ENCODE measurements around the gene ALDH1L1.
"Not testable (repeated sequence)": the region's sequence is repeated elsewhere in the genome, so short reads cannot be mapped to it uniquely, and the experiment has no call there.

The ALDH1L1 gene

GRCh38 chr3:126081618-126082361, 98.6 kb downstream of the ALDH1L1 start:
- no peak for TF ChIP-seq POLR2AphosphoS5 (IDR thresholded peaks at IDR 0.05; ENCODE audit: low read depth, low read length)
- no peak for TF ChIP-seq TAF1 (IDR thresholded peaks at IDR 0.05; ENCODE audit: borderline replicate concordance, low read depth, low read length)
- TF ChIP-seq POLR2A (IDR thresholded peaks at IDR 0.05; ENCODE audit: low read depth, low read length) = no peak
- FAIRE-seq (no peak), DNase-seq (ENCODE audit: insufficient read length) (no peak)

- no peak for FAIRE-seq
- no peak for TF ChIP-seq POLR2A (IDR thresholded peaks at IDR 0.05; ENCODE audit: low read depth, low read length)
- TF ChIP-seq TAF1 (IDR thresholded peaks at IDR 0.05; ENCODE audit: borderline replicate concordance, low read depth, low read length) = no peak
- no peak for TF ChIP-seq POLR2AphosphoS5 (IDR thresholded peaks at IDR 0.05; ENCODE audit: low read depth, low read length)
- DNase-seq (ENCODE audit: insufficient read length) = no peak
These were observed 99.4 kb downstream of the ALDH1L1 start for GRCh38 chr3:126080970-126081369.

- TF ChIP-seq POLR2A (IDR thresholded peaks at IDR 0.05; ENCODE audit: low read depth, low read length) = no peak
- no peak for TF ChIP-seq TAF1 (IDR thresholded peaks at IDR 0.05; ENCODE audit: borderline replicate concordance, low read depth, low read length)
- no peak for TF ChIP-seq POLR2AphosphoS5 (IDR thresholded peaks at IDR 0.05; ENCODE audit: low read depth, low read length)
- DNase-seq (ENCODE audit: insufficient read length) (no peak), FAIRE-seq (no peak)
These were observed 101.5 kb downstream of the ALDH1L1 start for GRCh38 chr3:126078866-126079265.

GRCh38 chr3:126077754-126078153, 102.6 kb downstream of the ALDH1L1 start:
- FAIRE-seq (no peak), DNase-seq (ENCODE audit: insufficient read length) (no peak)
- TF ChIP-seq POLR2AphosphoS5 (IDR thresholded peaks at IDR 0.05; ENCODE audit: low read depth, low read length) (no peak), POLR2A (IDR thresholded peaks at IDR 0.05; ENCODE audit: low read depth, low read length) (no peak), TAF1 (IDR thresholded peaks at IDR 0.05; ENCODE audit: borderline replicate concordance, low read depth, low read length) (no peak)

GRCh38 chr3:126076140-126076539, 104.2 kb downstream of the ALDH1L1 start:
- FAIRE-seq (no peak), DNase-seq (ENCODE audit: insufficient read length) (no peak)
- no peak for TF ChIP-seq POLR2AphosphoS5 (IDR thresholded peaks at IDR 0.05; ENCODE audit: low read depth, low read length)
- no peak for TF ChIP-seq POLR2A (IDR thresholded peaks at IDR 0.05; ENCODE audit: low read depth, low read length)
- TF ChIP-seq TAF1 (IDR thresholded peaks at IDR 0.05; ENCODE audit: borderline replicate concordance, low read depth, low read length) = no peak

- DNase-seq (ENCODE audit: insufficient read length) (no peak), FAIRE-seq (no peak)
- TF ChIP-seq POLR2A (IDR thresholded peaks at IDR 0.05; ENCODE audit: low read depth, low read length) = no peak
These were observed 110.2 kb downstream of the ALDH1L1 start for GRCh38 chr3:126070146-126070545.

- no peak for TF ChIP-seq POLR2A (IDR thresholded peaks at IDR 0.05; ENCODE audit: low read depth, low read length)
- no peak for TF ChIP-seq POLR2AphosphoS5 (IDR thresholded peaks at IDR 0.05; ENCODE audit: low read depth, low read length)
- no peak for TF ChIP-seq TAF1 (IDR thresholded peaks at IDR 0.05; ENCODE audit: borderline replicate concordance, low read depth, low read length)
- no peak for DNase-seq (ENCODE audit: insufficient read length)
- FAIRE-seq = no peak
These were observed 112.4 kb downstream of the ALDH1L1 start for GRCh38 chr3:126067959-126068358.

- not testable (repeated sequence) for DNase-seq (ENCODE audit: insufficient read length); FAIRE-seq
These were observed 113.7 kb downstream of the ALDH1L1 start for GRCh38 chr3:126066676-126067075.

GRCh38 chr3:126065876-126066275, 114.5 kb downstream of the ALDH1L1 start:
- TF ChIP-seq POLR2A (IDR thresholded peaks at IDR 0.05; ENCODE audit: low read depth, low read length) (no peak), TAF1 (IDR thresholded peaks at IDR 0.05; ENCODE audit: borderline replicate concordance, low read depth, low read length) (no peak), POLR2AphosphoS5 (IDR thresholded peaks at IDR 0.05; ENCODE audit: low read depth, low read length) (no peak)
- DNase-seq (ENCODE audit: insufficient read length) = no peak
- FAIRE-seq = no peak

GRCh38 chr3:126064627-126065258, 115.6 kb downstream of the ALDH1L1 start:
- FAIRE-seq = no peak
- no peak for DNase-seq (ENCODE audit: insufficient read length)
- no peak for TF ChIP-seq POLR2AphosphoS5 (IDR thresholded peaks at IDR 0.05; ENCODE audit: low read depth, low read length)
- TF ChIP-seq TAF1 (IDR thresholded peaks at IDR 0.05; ENCODE audit: borderline replicate concordance, low read depth, low read length) = no peak

GRCh38 chr3:126063358-126063965, 116.9 kb downstream of the ALDH1L1 start:
- TF ChIP-seq TAF1 (IDR thresholded peaks at IDR 0.05; ENCODE audit: borderline replicate concordance, low read depth, low read length) = no peak
- TF ChIP-seq POLR2A (IDR thresholded peaks at IDR 0.05; ENCODE audit: low read depth, low read length) = no peak
- no peak for TF ChIP-seq POLR2AphosphoS5 (IDR thresholded peaks at IDR 0.05; ENCODE audit: low read depth, low read length)
- DNase-seq (ENCODE audit: insufficient read length) = no peak
- no peak for FAIRE-seq
